Loucy (cell line): ENCODE measurements around the gene HSPG2.
"Not testable (repeated sequence)": the region's sequence is repeated elsewhere in the genome, so short reads cannot be mapped to it uniquely, and the experiment has no call there.

ENCODE experiments used
- H2AFZ ChIP-seq: fragments of 200-600 bp; sonication (generic); 2 replicates; pipeline ENCODE4 v1.6.0; 2016; ENCODE audit warnings: antibody characterized with exemption, mild to moderate bottlenecking, low read length, moderate library complexity
- H3F3A ChIP-seq: fragments of 200-600 bp; 2 replicates; pipeline ENCODE4 v1.6.0; 2016; ENCODE audit warnings: antibody characterized with exemption, low read depth, mild to moderate bottlenecking
- H3K27me3 ChIP-seq: fragments of 200-600 bp; sonication (generic); 2 replicates; pipeline ENCODE4 v1.6.1; 2014; ENCODE audit warnings: low read length, mild to moderate bottlenecking; ENCODE audit not compliant: insufficient read depth, poor library complexity, severe bottlenecking
- H3K36me3 ChIP-seq: fragments of 200-600 bp; sonication (generic); 2 replicates; pipeline ENCODE4 v1.6.1; 2016; ENCODE audit warnings: low read length; ENCODE audit not compliant: insufficient read depth
- H3K4me1 ChIP-seq: fragments of 200-600 bp; sonication (generic); 2 replicates; pipeline ENCODE4 v1.5.1; 2014; ENCODE audit warnings: low read length, mild to moderate bottlenecking; ENCODE audit not compliant: insufficient read depth, poor library complexity, severe bottlenecking
- H3K4me2 ChIP-seq: fragments of 200-600 bp; sonication (generic); 2 replicates; pipeline ENCODE4 v1.6.0; 2014; ENCODE audit warnings: antibody characterized with exemption, low read length, low read depth, mild to moderate bottlenecking; ENCODE audit not compliant: poor library complexity, severe bottlenecking
- H3K4me3 ChIP-seq: fragments of 200-600 bp; sonication (generic); 2 replicates; pipeline ENCODE4 v1.5.1; 2014; ENCODE audit warnings: low read length, mild to moderate bottlenecking, mixed read lengths; ENCODE audit not compliant: poor library complexity, severe bottlenecking
- H3K79me2 ChIP-seq: fragments of 200-600 bp; sonication (generic); 2 replicates; pipeline ENCODE4 v1.6.1; 2014; ENCODE audit warnings: low read length; ENCODE audit not compliant: insufficient read depth
- H3K9ac ChIP-seq: fragments of 200-600 bp; sonication (generic); 2 replicates; pipeline ENCODE4 v1.6.0; 2014; ENCODE audit warnings: mild to moderate bottlenecking, low read depth, low read length, moderate library complexity; ENCODE audit not compliant: poor library complexity, severe bottlenecking
- H3K9me2 ChIP-seq: fragments of 200-600 bp; sonication (generic); replicated peaks from 2 replicates; pipeline ENCODE4 v1.6.1; 2016; ENCODE audit warnings: low read depth, low read length, mixed read lengths
- H3K9me3 ChIP-seq: fragments of 200-600 bp; sonication (generic); 2 replicates; pipeline ENCODE4 v1.6.1; 2014; ENCODE audit warnings: mild to moderate bottlenecking, antibody characterized with exemption, low read length, low read depth; ENCODE audit not compliant: insufficient read depth
- H4K20me1 ChIP-seq: fragments of 200-600 bp; sonication (generic); 2 replicates; pipeline ENCODE4 v1.6.0; 2014; ENCODE audit warnings: antibody characterized with exemption, low read length, mild to moderate bottlenecking; ENCODE audit not compliant: insufficient read depth, poor library complexity, severe bottlenecking
- EZH2phosphoT487 ChIP-seq: fragments of 200-600 bp; IDR thresholded peaks from 2 replicates; pipeline ENCODE4 v1.6.1; 2018; ENCODE audit warnings: antibody characterized with exemption, mild to moderate bottlenecking, moderate library complexity, borderline replicate concordance
- TF ChIP-seq, protein P1 (sequence below): fragments of 200-600 bp; sonication (generic); conservative IDR thresholded peaks from 2 replicates; pipeline ENCODE4 v1.5.1; 2014; ENCODE audit warnings: mild to moderate bottlenecking, antibody characterized with exemption, low read length

Gene HSPG2

DNA sequence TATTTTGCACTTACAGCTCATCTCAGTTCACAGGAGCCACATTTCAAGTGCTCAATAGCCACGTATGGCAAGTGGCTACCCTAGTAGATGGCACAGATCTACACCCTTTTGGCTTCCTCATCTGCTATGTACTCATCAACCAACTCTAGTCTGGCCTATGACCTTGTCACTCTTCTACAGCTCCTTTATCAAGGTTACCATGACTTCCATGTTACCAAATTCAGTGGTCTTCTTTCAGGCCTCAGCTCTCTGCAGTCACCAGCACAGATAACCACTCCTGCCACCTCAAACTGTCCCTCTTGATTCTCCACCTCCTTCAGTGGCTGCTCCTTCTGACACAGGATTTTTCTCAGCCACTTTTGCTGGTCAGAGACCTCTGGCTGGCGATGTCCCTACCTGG is 142.5 kb downstream of the HSPG2 start:
- Histone ChIP-seq H3F3A (no peaks in the 10 kb centered on the region), H3K9me3 (peaks cover 7% of the 10 kb centered on the region; the same call in 1 of the 2 replicates), H3K27me3 (no peaks in the 10 kb centered on the region)

DNA sequence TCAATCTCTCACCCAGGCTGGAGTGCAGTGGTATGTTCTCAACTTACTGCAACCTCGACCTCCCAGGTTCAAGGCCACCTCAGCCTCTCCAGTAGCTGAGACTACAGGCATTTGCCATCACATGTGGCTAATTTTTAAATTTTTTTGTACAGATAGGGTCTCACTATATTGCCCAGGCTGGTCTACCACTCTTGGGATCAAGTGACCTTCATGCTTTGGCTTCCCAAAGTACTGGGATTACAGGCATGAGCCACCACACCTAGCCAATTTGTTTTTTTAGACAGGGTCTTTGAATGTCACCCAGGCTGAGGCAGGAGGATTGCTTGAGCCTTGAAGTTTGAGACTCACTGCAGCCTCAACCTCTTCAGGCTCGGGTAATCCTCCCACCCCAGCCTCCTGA is 144.0 kb downstream of the HSPG2 start:
- Histone ChIP-seq H3K36me3 (no peaks in the 10 kb centered on the region), H3K4me2 (no peak overlapping the region), H3K9ac (no peak overlapping the region), H3F3A (no peaks in the 10 kb centered on the region), H4K20me1 (no peaks in the 10 kb centered on the region), H3K9me3 (peaks cover 7% of the 10 kb centered on the region; the same call in 1 of the 2 replicates), H3K9me2 (no peaks in the 10 kb centered on the region), H2AFZ (no peak overlapping the region), H3K4me1 (peaks cover 5% of the 10 kb centered on the region), H3K4me3 (no peak overlapping the region), H3K27me3 (no peaks in the 10 kb centered on the region), H3K79me2 (no peaks in the 10 kb centered on the region)
- no peak for TF ChIP-seq EZH2phosphoT487

More for the DNA sequence above, 142.5 kb downstream of the HSPG2 start:
- Histone ChIP-seq H3K4me3 (no peak overlapping the region), H3K4me1 (peaks cover 5% of the 10 kb centered on the region), H2AFZ (no peak overlapping the region), H3K4me2 (no peak overlapping the region), H3K9me2 (no peaks in the 10 kb centered on the region), H4K20me1 (no peaks in the 10 kb centered on the region), H3K9ac (no peak overlapping the region), H3K79me2 (no peaks in the 10 kb centered on the region), H3K36me3 (no peaks in the 10 kb centered on the region)
- TF ChIP-seq, protein P1, sequence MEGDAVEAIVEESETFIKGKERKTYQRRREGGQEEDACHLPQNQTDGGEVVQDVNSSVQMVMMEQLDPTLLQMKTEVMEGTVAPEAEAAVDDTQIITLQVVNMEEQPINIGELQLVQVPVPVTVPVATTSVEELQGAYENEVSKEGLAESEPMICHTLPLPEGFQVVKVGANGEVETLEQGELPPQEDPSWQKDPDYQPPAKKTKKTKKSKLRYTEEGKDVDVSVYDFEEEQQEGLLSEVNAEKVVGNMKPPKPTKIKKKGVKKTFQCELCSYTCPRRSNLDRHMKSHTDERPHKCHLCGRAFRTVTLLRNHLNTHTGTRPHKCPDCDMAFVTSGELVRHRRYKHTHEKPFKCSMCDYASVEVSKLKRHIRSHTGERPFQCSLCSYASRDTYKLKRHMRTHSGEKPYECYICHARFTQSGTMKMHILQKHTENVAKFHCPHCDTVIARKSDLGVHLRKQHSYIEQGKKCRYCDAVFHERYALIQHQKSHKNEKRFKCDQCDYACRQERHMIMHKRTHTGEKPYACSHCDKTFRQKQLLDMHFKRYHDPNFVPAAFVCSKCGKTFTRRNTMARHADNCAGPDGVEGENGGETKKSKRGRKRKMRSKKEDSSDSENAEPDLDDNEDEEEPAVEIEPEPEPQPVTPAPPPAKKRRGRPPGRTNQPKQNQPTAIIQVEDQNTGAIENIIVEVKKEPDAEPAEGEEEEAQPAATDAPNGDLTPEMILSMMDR: no peak
- no peak for TF ChIP-seq EZH2phosphoT487

DNA sequence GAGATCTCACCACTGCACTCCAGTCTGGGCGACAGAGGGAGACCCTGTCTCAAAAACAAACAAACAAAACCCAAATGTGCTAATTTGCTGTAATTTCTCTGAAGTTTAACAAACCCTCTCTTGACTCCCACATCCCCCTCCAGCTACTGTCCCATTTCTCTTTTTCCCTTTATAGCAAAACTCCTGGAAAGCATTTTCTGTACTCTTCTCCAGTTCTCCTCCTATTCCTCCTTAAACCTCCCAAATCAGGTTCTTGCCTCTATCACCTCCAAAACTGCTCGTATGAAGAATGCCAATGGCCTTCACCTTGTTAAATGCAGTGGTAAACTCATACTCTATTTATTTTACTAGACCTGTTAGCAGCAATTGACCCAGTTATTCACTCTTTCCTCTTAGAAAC is 150.5 kb downstream of the HSPG2 start:
- Histone ChIP-seq H3K9me2 (no peaks in the 10 kb centered on the region), H3K4me3 (no peak overlapping the region), H3K9me3 (no peaks in the 10 kb centered on the region), H3K79me2 (peaks cover 13% of the 10 kb centered on the region), H2AFZ (no peak overlapping the region), H3K9ac (no peak overlapping the region), H3K4me1 (peaks cover 8% of the 10 kb centered on the region), H3F3A (0 out of 2 replicates have a peak, but pooled peaks cover 2% of the 10 kb centered on the region), H3K4me2 (no peak overlapping the region), H3K27me3 (no peaks in the 10 kb centered on the region), H4K20me1 (peaks cover 9% of the 10 kb centered on the region), H3K36me3 (no peaks in the 10 kb centered on the region)
- TF ChIP-seq, protein P1: no peak
- no peak for TF ChIP-seq EZH2phosphoT487

DNA sequence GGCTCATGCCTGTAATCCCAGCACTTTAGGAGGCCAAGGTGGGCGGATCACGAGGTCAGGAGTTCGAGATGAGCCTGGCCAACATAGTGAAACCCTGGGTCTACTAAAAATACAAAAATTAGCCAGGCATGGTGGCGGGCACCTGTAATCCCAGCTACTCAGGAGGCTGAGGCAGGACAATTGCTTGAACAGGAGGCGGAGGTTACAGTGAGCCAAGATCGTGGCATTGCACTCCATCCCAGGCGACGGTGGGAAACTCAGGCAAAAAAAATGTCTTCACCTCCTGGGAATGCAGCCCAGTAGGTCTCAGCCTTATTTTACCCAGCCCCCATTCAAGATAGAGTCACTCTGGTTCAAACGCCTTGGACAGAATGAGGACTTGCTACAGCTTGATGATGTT is 151.3 kb downstream of the HSPG2 start:
- H3K4me3 ChIP-seq, H3F3A ChIP-seq, H3K9ac ChIP-seq, H3K9me2 ChIP-seq, H2AFZ ChIP-seq, H3K27me3 ChIP-seq, H3K9me3 ChIP-seq, H3K36me3 ChIP-seq, H3K4me2 ChIP-seq: not testable (repeated sequence)
- peaks cover 11% of the 10 kb centered on the region for H3K4me1 ChIP-seq
- peaks cover 20% of the 10 kb centered on the region for H3K79me2 ChIP-seq
- peaks cover 13% of the 10 kb centered on the region for H4K20me1 ChIP-seq
